Subcutaneous abdominal adipose tissue (tissue), 5 donors: Measurements from ENCODE around the gene CHD2.
"Not testable (repeated sequence)": the region's sequence is repeated elsewhere in the genome, so short reads cannot be mapped to it uniquely, and the experiment has no call there.

Experiments
- H3K27ac ChIP-seq: one replicate; pipeline ENCODE4 v1.7.0; 2013; ENCODE audit warnings: low read depth, mild to moderate bottlenecking, inconsistent platforms, low read length, moderate library complexity
- H3K27me3 ChIP-seq, 5 donors: one replicate each; pipeline ENCODE4 v1.7.0; 2013; ENCODE audit warnings: low read length in 5 of 5, inconsistent platforms in 1 of 5; ENCODE audit not compliant: control insufficient read depth in 5 of 5, insufficient read depth in 4 of 5
- H3K36me3 ChIP-seq, 5 donors: one replicate each; pipeline ENCODE4 v1.7.0; 2013; ENCODE audit warnings: low read length in 5 of 5; ENCODE audit not compliant: control insufficient read depth in 5 of 5, insufficient read depth in 5 of 5
- H3K4me1 ChIP-seq, 5 donors: one replicate each; pipeline ENCODE4 v1.7.0; 2013; ENCODE audit warnings: low read length in 5 of 5, mild to moderate bottlenecking in 3 of 5, moderate library complexity in 1 of 5; ENCODE audit not compliant: control insufficient read depth in 5 of 5, insufficient read depth in 5 of 5
- H3K4me3 ChIP-seq, 5 donors: one replicate each; pipeline ENCODE4 v1.7.0; 2013; ENCODE audit warnings: low read length in 5 of 5, low read depth in 1 of 5
- H3K9ac ChIP-seq, 5 donors: one replicate each; pipeline ENCODE4 v1.7.0; 2013; ENCODE audit warnings: low read length in 5 of 5, mild to moderate bottlenecking in 4 of 5, moderate library complexity in 3 of 5
- H3K9me3 ChIP-seq, 5 donors: one replicate each; pipeline ENCODE4 v1.7.0; 2013; ENCODE audit warnings: low read length in 5 of 5; ENCODE audit not compliant: control insufficient read depth in 5 of 5
- donor health status: healthy.
- donor health status: healthy.
- donor health status: healthy.
- donor health status: healthy.
- donor health status: healthy.

The CHD2 gene

GRCh38 chr15:93035092-93035915 is 135.2 kb downstream of the CHD2 start:
- H3K4me3 ChIP-seq = no peak overlapping the region
- H3K9ac ChIP-seq = no peak overlapping the region
- no peak overlapping the region for H3K27ac ChIP-seq
- H3K36me3 ChIP-seq = no peaks in the 10 kb centered on the region
- no peaks in the 10 kb centered on the region for H3K9me3 ChIP-seq
- H3K27me3 ChIP-seq = no peaks in the 10 kb centered on the region
- peaks cover 3 to 34% (median 20%) of the 10 kb centered on the region in 5 donors for H3K4me1 ChIP-seq

DNA sequence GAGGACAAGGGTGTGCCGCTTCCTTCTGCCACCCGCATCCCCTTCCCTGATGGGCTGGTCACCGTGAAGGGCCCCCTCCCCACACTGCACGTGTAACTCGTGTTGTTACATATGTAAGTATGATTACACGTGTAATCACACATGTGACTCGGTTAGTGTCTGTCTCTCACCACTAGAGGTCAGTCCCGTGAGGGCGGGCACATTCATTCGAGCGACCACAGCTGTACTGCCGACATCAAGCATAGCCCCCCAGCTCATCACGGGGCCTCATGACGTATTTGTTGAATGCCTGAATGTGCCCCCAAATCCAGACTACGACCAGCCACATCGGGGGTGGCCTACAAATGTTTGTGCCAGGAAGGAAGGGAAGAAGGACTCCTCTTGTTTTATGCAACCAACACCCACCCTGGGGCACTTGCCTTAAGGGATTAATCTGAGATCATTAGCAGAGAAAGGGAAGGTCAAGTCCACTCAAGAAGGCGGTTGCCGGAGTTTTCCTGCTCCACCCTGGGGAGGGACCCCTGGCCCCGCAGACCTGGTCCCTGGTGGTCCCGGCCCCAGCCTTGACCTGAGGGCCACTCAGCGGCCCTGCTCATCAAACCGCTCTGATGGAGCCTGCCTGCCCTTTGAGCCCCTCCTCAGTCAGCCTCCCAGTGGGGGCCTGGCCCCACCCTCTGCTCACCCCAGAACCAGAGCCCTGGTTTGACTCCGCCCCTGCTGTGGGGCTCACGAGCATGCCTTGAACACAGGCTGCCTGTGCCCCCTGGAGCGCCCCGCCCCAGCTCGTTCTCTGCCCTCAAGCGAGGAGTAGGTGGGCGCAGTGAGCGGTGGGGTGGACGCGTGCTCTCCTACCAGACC is 136.1 kb downstream of the CHD2 start:
- Histone ChIP-seq H3K27ac (no peak overlapping the region), H3K9ac (no peak overlapping the region), H3K36me3 (no peaks in the 10 kb centered on the region)

GRCh38 chr15:93036951-93037819 is 137.1 kb downstream of the CHD2 start:
- H3K36me3 ChIP-seq = no peaks in the 10 kb centered on the region
- no peak overlapping the region for H3K27ac ChIP-seq
- H3K4me1 ChIP-seq = peaks cover 3 to 33% (median 17%) of the 10 kb centered on the region in 5 donors
- no peaks in the 10 kb centered on the region for H3K9me3 ChIP-seq
- no peak overlapping the region for H3K9ac ChIP-seq
- no peaks in the 10 kb centered on the region for H3K27me3 ChIP-seq
- H3K4me3 ChIP-seq = peak overlapping the region in 2 of 5 donors; percentile 6 to 11

More for the DNA sequence above, 136.1 kb downstream of the CHD2 start:
- H3K4me1 ChIP-seq = peaks cover 3 to 33% (median 17%) of the 10 kb centered on the region in 5 donors
- no peaks in the 10 kb centered on the region for H3K27me3 ChIP-seq
- no peaks in the 10 kb centered on the region for H3K9me3 ChIP-seq
- H3K4me3 ChIP-seq = no peak overlapping the region

DNA sequence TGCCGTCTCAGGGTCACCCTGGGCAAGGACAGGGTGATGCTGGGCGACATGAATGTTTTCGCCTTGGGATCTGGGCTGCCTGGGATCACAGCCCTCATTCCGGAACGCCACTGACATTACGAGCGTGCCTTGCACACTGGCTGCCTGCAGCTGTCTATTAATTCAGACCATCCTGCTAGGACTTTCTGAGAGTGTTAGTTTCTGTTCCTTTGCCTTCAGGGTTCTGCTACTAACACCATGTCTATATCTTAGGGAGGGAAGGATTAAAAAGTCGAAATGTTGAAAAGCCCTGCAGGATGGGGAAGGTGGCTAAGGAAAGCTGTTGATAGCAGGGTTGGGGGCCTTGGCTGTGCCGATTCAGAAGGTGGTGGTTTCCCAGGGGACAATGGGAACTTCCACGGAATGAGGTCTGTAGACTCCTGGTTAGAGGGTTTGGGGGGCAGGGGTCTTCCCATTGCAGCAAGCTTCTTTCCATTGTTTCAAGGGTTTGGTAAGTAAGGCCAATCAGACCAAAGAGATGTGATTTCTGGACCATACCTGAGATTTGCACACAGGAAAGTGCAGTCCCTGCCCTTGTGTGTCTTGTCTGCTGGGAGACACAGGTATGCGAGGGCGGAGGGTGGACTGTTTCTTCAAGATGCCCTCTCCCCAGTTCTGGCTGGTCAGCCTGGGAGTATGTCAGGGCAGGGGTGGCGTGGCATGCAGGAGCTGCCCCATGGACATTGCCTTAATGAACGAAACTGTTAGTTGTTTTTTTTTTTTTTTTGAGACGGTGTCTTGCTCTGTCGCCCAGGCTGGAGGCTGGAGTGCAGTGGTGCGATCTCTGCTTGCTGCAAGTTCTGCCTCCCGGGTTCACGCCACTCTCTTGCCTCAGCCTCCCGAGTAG is 137.9 kb downstream of the CHD2 start:
- peaks cover 3 to 33% (median 17%) of the 10 kb centered on the region in 5 donors for H3K4me1 ChIP-seq
- H3K27me3 ChIP-seq = no peaks in the 10 kb centered on the region
- no peaks in the 10 kb centered on the region for H3K9me3 ChIP-seq
- H3K9ac ChIP-seq = no peak overlapping the region
- peak overlapping the region in 2 of 5 donors; percentile 6 to 11 for H3K4me3 ChIP-seq
- no peak overlapping the region for H3K27ac ChIP-seq
- H3K36me3 ChIP-seq = peaks cover 0 to 4% (median 0%) of the 10 kb centered on the region in 5 donors

GRCh38 chr15:93039562-93040287 is 139.6 kb downstream of the CHD2 start:
- H3K27me3 ChIP-seq, H3K4me3 ChIP-seq, H3K9me3 ChIP-seq, H3K27ac ChIP-seq, H3K9ac ChIP-seq: not testable (repeated sequence)
- Histone ChIP-seq H3K4me1 (peaks cover 3 to 33% (median 17%) of the 10 kb centered on the region in 5 donors), H3K36me3 (peaks cover 0 to 19% (median 10%) of the 10 kb centered on the region in 5 donors)

DNA sequence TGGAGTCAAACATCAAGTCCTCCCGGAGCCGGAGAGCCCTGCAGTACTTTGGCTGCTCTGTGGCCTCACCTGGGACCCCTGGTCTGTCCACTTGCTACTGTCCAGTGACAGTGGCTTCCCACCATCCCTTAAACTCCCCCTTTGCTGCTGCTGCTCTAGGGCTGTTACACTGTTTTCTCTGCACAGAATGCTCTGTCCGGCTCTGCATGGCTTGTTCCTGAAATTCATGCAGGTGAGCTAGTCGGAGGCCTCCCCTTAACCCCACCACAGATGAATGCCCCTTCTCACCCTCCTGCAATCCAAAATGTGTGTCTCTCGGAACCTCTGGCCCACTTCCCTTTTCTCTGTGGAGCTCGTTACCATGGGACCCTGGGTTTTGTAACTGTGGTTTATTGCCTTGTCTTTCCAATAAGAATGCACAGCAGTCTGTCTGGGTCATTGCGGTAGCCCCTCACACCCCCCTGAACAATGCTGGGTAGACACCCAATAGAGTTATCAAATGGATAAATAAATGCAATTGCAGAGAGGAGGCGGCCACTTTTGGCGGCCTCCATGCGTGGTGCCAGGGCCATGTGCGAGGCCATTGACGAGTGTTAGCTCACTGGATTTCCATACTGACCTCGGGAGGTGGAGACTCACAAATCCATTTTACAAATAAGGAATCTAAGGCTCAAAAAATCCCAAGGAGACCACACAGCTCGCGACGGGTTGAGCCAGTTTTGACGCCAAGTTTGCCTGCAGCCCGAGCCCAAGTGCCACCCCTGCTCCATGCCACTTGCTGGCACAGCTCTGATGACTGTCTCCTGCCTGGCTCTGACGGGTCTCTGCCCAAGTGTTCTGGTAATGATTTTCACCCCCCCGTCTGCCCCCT is 140.4 kb downstream of the CHD2 start:
- H3K9ac ChIP-seq = no peak overlapping the region
- H3K9me3 ChIP-seq = no peaks in the 10 kb centered on the region
- H3K27ac ChIP-seq = no peak overlapping the region
- H3K4me1 ChIP-seq = peaks cover 3 to 33% (median 17%) of the 10 kb centered on the region in 5 donors
- H3K27me3 ChIP-seq = no peaks in the 10 kb centered on the region
- peaks cover 0 to 27% (median 18%) of the 10 kb centered on the region in 5 donors for H3K36me3 ChIP-seq
- H3K4me3 ChIP-seq = no peak overlapping the region

DNA sequence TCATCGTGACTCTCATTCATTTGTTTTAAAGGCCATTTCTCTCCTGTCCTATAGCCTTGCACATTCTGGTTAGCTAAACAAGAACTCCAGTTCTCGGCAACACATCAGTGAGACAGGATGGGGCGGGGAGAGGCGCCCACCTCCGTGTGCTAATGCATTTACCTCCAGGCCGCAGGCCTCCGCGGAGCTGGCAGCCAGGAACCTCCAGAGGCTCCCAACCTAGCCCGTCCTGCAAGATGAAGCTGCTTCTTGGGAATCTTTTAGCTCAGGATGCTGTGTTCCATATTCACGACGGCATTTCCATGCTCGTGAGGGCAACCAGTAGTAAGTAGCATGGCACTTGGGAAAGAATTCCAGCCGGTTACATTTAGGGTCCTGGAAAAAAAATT is 141.0 kb downstream of the CHD2 start:
- Histone ChIP-seq H3K27ac (no peak overlapping the region), H3K9ac (no peak overlapping the region), H3K4me3 (no peak overlapping the region), H3K9me3 (peaks cover 0 to 5% (median 2%) of the 10 kb centered on the region in 5 donors), H3K27me3 (no peaks in the 10 kb centered on the region), H3K36me3 (peaks cover 0 to 33% (median 20%) of the 10 kb centered on the region in 5 donors), H3K4me1 (peaks cover 3 to 28% (median 15%) of the 10 kb centered on the region in 5 donors)

- no peak overlapping the region for H3K9ac ChIP-seq
- H3K36me3 ChIP-seq = peaks cover 0 to 43% (median 28%) of the 10 kb centered on the region in 5 donors
- peaks cover 3 to 19% (median 11%) of the 10 kb centered on the region in 5 donors for H3K4me1 ChIP-seq
These were observed 142.1 kb downstream of the CHD2 start for GRCh38 chr15:93042211-93042610.

More at GRCh38 chr15:93042211-93042610, 142.1 kb downstream of the CHD2 start:
- H3K27me3 ChIP-seq = no peaks in the 10 kb centered on the region
- H3K27ac ChIP-seq = no peak overlapping the region
- H3K9me3 ChIP-seq = peaks cover 0 to 12% (median 10%) of the 10 kb centered on the region in 5 donors
- H3K4me3 ChIP-seq = no peak overlapping the region
